ENCODE results near the gene TUBB2A.

- no peak for TF ChIP-seq ATF3 (IDR thresholded peaks at IDR 0.05)
- no peak for TF ChIP-seq POLR2A (IDR thresholded peaks at IDR 0.05; ENCODE audit: borderline replicate concordance, extremely low read depth, insufficient read depth, insufficient read length)
- no peak for TF ChIP-seq EZH2phosphoT487 (IDR thresholded peaks at IDR 0.05; ENCODE audit: borderline replicate concordance)
- TF ChIP-seq CTCF (IDR thresholded peaks at IDR 0.05 in 2 of 3, conservative IDR thresholded peaks at IDR 0.05 in 1 of 3; ENCODE audit: borderline replicate concordance in 1 of 3, insufficient read depth in 1 of 3, low read depth in 2 of 3, low read length in 2 of 3) = peak in 2 of 3 experiments; percentile 14 to 33; a peak in 2 of 6 replicates
Measured at GRCh38 chr6:3206339-3207015, 49.1 kb upstream of the TUBB2A start.
